Heart left ventricle (tissue), 16 donors: ENCODE results near the gene TRPM8. TPM values are rescaled to one million over a fixed set of nuclear protein-coding genes. Genes with fewer than 3 reads are reported as not detected.
"Not testable (repeated sequence)": the region's sequence is repeated elsewhere in the genome, so short reads cannot be mapped to it uniquely, and the experiment has no call there.

Experiments used
- ATAC-seq, 4 donors: fragments of 200-7000 bp; cut with Tn5 transposase; one replicate each; pipeline ENCODE4 v1.9.1; 2020 to 2022; ENCODE audit warnings: moderate library complexity in 4 of 4, mild to moderate bottlenecking in 3 of 4, moderate number of reproducible peaks in 1 of 4
- DNase-seq, 5 donors: peaks; one replicate each; pipeline ENCODE4 v3.0.0-alpha.2; 2020
- H3K27ac ChIP-seq, 12 donors: fragments of 200-600 bp; sonication (generic) in 4 of 12; one replicate each; pipeline versions ENCODE4 v1.5.0 to v1.8.0; 2016 to 2022; ENCODE audit warnings: mild to moderate bottlenecking in 2 of 12
- H3K27me3 ChIP-seq, 9 donors: fragments of 200-600 bp; sonication (generic) in 2 of 9; one replicate each; pipeline versions ENCODE4 v1.5.1 to v1.8.0; 2016 to 2022; ENCODE audit warnings: mild to moderate bottlenecking in 3 of 9
- H3K36me3 ChIP-seq, 9 donors: fragments of 200-600 bp; sonication (generic) in 2 of 9; one replicate each; pipeline versions ENCODE4 v1.5.0 to v1.8.0; 2018 to 2022; ENCODE audit warnings: mild to moderate bottlenecking in 2 of 9
- H3K4me1 ChIP-seq, 12 donors: fragments of 200-600 bp; sonication (generic) in 4 of 12; one replicate each; pipeline versions ENCODE4 v1.5.0 to v1.8.0; 2016 to 2022; ENCODE audit warnings: mild to moderate bottlenecking in 3 of 12
- H3K4me3 ChIP-seq, 12 donors: fragments of 200-600 bp; sonication (generic) in 4 of 12; one replicate each; pipeline versions ENCODE4 v1.5.0 to v1.8.0; 2017 to 2022; ENCODE audit warnings: mild to moderate bottlenecking in 9 of 12, moderate library complexity in 4 of 12
- H3K9me3 ChIP-seq, 12 donors: fragments of 200-600 bp; sonication (generic) in 4 of 12; one replicate each; pipeline versions ENCODE4 v1.5.0 to v1.8.0; 2016 to 2022; ENCODE audit warnings: mild to moderate bottlenecking in 1 of 12
- CTCF ChIP-seq, 12 donors: fragments of 200-600 bp; sonication (generic) in 4 of 12; IDR thresholded peaks; one replicate each; pipeline versions ENCODE4 v1.5.0 to v1.8.0; 2018 to 2022; ENCODE audit warnings: antibody characterized with exemption in 12 of 12, mild to moderate bottlenecking in 5 of 12
- POLR2A ChIP-seq, 2 donors: fragments of 450-650 bp; IDR thresholded peaks; one replicate each; pipeline ENCODE4 v1.6.1; 2017; ENCODE audit warnings: antibody characterized with exemption in 2 of 2, mild to moderate bottlenecking in 2 of 2, moderate library complexity in 2 of 2
- WGBS, 4 donors: extraction: QIAGEN DNeasy Blood & Tissue Kit in 2 of 4; methylation state at CpG; one replicate each; pipeline versions ENCODE4 v1.1.5 to v1.1.7; 2013 to 2018; 5-methylcytosine and 5-hydroxymethylcytosine counted together
- intact Hi-C, 10 donors: fragments of 100-400 bp; cut with DNase I; formaldehyde crosslinking; loops; one replicate each; pipeline versions ENCODE4 v1.11.1 to v1.14.2; 2022
- polyA plus RNA-seq, 2 donors: library from polyadenylated mRNA; stranded (reverse); fragments of 200-250 nt; gene quantifications; one replicate each; pipeline ENCODE4 v1.2.3, GENCODE V29; 2013
- total RNA-seq, 9 donors: library from RNA; depleted of rRNA in 2 of 9; stranded (reverse); fragments of >200 nt in 2 of 9; fragmentation: NEBNext Ultra II Directional in 3 of 9; extraction: Animal tissue kit (Norgen Biotek cat#: 25700) in 3 of 9; gene quantifications; one replicate each; pipeline versions ENCODE4 v1.1.0 to v1.2.4, GENCODE V29; 2016 to 2023
- donor health status: ischemic (EF 13 %, LVEDD 7.1; RV severe dilation, severe dysfunction).
- donor health status: healthy with polysubstance abuse.
- donor health status: DM: no; HTN: yes; CAD: no.
- donor health status: DM: no; HTN: no; CAD: no.
- donor health status: ischemic (EF 25% LVEDD 6.9; RV normal size, moderate dysfunction).
- donor health status: ischemic (EF 25% LVEDD 5.7; RV mildly dilated, moderate dysfunction).
- donor health status: healthy.
- donor health status: DM: yes; HTN: yes; CAD: no.
- donor health status: ischemic (EF 35%, LVEDD 5.7; RV mildly dilated, moderate dysfunction).
- donor health status: nonischemic (EF 11% LVEDD 7.7; RV severe dilation, severe dysfunction).
- donor health status: DM: yes; HTN: yes; CAD: no.
- donor health status: PGD.
- donor health status: ischemic (EF 29% LVEDD 5.4; RV normal size, mild dysfunction).
- donor health status: nonischemic (EF 23%, LVEDD 6.1; RV moderate dilation, normal function).

The TRPM8 gene
- total and polyA plus RNA-seq, 11 donors = 0.19 to 0.25 TPM; not detected in 9

GRCh38 chr2:233967164-233967563 is 50.0 kb downstream of the TRPM8 start:
- 67 to 87% (median 85%) methylated on average over 2 of the region's 2 CpGs for WGBS, 4 donors
- H3K27me3 ChIP-seq = peaks cover 0 to 3% (median 0%) of the 10 kb centered on the region in 9 donors
- H3K9me3 ChIP-seq = no peaks in the 10 kb centered on the region
- intact Hi-C loops = no loop called here
- H3K4me3 ChIP-seq = no peak overlapping the region
- no peak overlapping the region for H3K27ac ChIP-seq
- TF ChIP-seq CTCF (IDR thresholded peaks at IDR 0.05) (no peak), POLR2A (IDR thresholded peaks at IDR 0.05) (no peak)
- ATAC-seq (no peak), DNase-seq (no peak)
- H3K36me3 ChIP-seq = no peaks in the 10 kb centered on the region
- peaks cover 0 to 7% (median 0%) of the 10 kb centered on the region in 12 donors for H3K4me1 ChIP-seq

GRCh38 chr2:233968556-233968955 is 51.4 kb downstream of the TRPM8 start:
- no peak overlapping the region for H3K4me3 ChIP-seq
- intact Hi-C loops = no loop called here
- H3K9me3 ChIP-seq = no peaks in the 10 kb centered on the region
- H3K27ac ChIP-seq = no peak overlapping the region
- ATAC-seq (no peak), DNase-seq (no peak)
- peaks cover 0 to 7% (median 0%) of the 10 kb centered on the region in 12 donors for H3K4me1 ChIP-seq
- no peaks in the 10 kb centered on the region for H3K36me3 ChIP-seq
- TF ChIP-seq POLR2A (IDR thresholded peaks at IDR 0.05) (no peak), CTCF (IDR thresholded peaks at IDR 0.05) (no peak)
- 59 to 67% (median 64%) methylated on average over 4 of the region's 4 CpGs for WGBS, 4 donors
- peaks cover 0 to 7% (median 0%) of the 10 kb centered on the region in 9 donors for H3K27me3 ChIP-seq

DNA sequence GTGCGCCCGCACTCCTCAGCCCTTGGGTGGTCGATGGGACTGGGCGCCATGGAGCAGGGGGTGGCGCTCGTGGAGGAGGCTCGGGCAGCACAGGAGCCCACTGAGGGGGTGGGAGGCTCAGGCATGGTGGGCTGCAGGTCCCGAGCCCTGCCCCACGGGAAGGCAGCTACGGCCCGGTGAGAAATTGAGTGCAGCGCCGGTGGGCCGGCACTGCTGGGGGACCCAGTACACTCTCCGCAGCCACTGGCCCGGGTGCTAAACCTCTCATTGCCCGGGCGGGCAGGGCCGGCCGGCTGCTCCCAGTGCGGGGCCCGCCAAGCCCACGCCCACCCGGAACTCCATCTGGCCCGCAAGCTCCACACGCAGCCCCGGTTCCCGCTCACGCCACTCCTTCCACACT is 55.3 kb downstream of the TRPM8 start:
- DNase-seq, H3K9me3 ChIP-seq, H3K4me1 ChIP-seq, ATAC-seq, H3K27ac ChIP-seq, H3K36me3 ChIP-seq, H3K4me3 ChIP-seq: not testable (repeated sequence)
- peaks cover 0 to 33% (median 0%) of the 10 kb centered on the region in 9 donors for H3K27me3 ChIP-seq
- WGBS, 4 donors = 93 to 97% (median 94%) methylated on average over 11 to 29 of the region's 29 CpGs
- intact Hi-C loops = loop anchor here in 5 of 10 donors (10.0 kb wide), 3 partner anchors 562 to 1142 kb away; no protein-coding TSS in a partner anchor

DNA sequence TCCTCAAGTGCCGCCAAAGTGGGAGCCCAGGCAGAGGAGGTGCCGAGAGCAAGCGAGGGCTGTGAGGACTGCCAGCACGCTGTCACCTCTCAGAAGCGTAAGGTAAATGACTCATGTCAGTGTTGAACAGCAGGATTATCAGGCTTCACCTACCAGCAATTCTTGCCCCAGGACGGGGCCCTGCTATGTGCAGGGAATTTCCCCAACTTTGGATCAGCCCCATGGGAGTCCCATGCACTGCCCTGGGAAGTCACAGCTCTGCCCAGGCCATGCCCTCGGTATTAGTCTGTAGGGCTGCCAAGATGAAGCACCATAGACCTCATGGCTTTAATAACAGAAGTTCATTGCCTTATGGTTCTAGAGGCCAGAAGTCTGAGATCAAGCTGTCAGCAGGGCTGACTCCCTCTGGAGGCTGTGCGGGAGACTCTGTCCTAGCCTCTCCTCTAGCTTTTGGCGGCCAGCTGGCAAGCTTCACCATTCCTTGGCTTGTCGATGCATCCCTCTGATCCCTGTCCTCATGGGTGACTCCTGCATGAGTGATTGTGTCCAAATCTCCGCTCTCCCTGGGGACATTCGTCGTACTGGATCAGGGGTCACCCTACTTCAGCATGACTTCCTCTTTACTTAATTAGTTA is 55.9 kb downstream of the TRPM8 start:
- Histone ChIP-seq H3K27ac (no peak overlapping the region), H3K27me3 (peaks cover 0 to 37% (median 0%) of the 10 kb centered on the region in 9 donors), H3K4me3 (no peak overlapping the region), H3K4me1 (peaks cover 0 to 8% (median 0%) of the 10 kb centered on the region in 12 donors), H3K36me3 (no peaks in the 10 kb centered on the region), H3K9me3 (no peaks in the 10 kb centered on the region)
- DNase-seq (peak in 2 of 5 donors; percentile 46 to 48), ATAC-seq (peak in 2 of 4 donors; percentile 13 to 28)
- TF ChIP-seq CTCF (IDR thresholded peaks at IDR 0.05) = no peak
- no peak for TF ChIP-seq POLR2A (IDR thresholded peaks at IDR 0.05)
- WGBS, 4 donors = 69 to 84% (median 78%) methylated on average over 13 of the region's 13 CpGs
- intact Hi-C loops = loop anchor here in 5 of 10 donors (10.0 kb wide), 3 partner anchors 562 to 1142 kb away; no protein-coding TSS in a partner anchor
